IMR-90 (cell line): ENCODE data around the gene HAUS5. TPM values are rescaled to one million over a fixed set of nuclear protein-coding genes. Genes with fewer than 3 reads are reported as not detected.

Source experiments
- ATAC-seq: fragments of 200-7000 bp; cut with Tn5 transposase; 2 replicates; pipeline ENCODE4 v1.9.1; 2020; ENCODE audit warnings: low read depth, mild to moderate bottlenecking, moderate library complexity
- BruUV-seq: library from RNA; stranded (reverse); fragments of 400-500 nt; replicated peaks from 2 replicates; lab custom pipeline; 2021; lab: Mats Ljungman, UMichigan
- CTCF ChIA-PET: fragments of 300-600 bp; formaldehyde crosslinking; extraction: SDS; loops from one replicate; lab custom pipeline; 2021; ENCODE audit warnings: antibody characterized with exemption; lab: Yijun Ruan, JAX
- POLR2A ChIA-PET: fragments of 300-600 bp; sonication (Branson Sonifier 250); formaldehyde crosslinking; loops from one replicate; lab custom pipeline; 2022; ENCODE audit warnings: antibody characterized with exemption; ENCODE audit not compliant: unreplicated experiment; lab: Charles Lee
- DNase-seq: peaks from one replicate; pipeline ENCODE4 v3.0.0; 2013
- H2AFZ ChIP-seq: replicated peaks from 2 replicates; pipeline ENCODE3; 2013; ENCODE audit warnings: low read length, mild to moderate bottlenecking; ENCODE audit not compliant: poor library complexity
- H2AK5ac ChIP-seq: 2 replicates; pipeline ENCODE4 v1.6.1; 2013; ENCODE audit warnings: low read depth, low read length, inconsistent platforms
- H2AK9ac ChIP-seq: replicated peaks from 2 replicates; pipeline ENCODE3; 2013; ENCODE audit warnings: mild to moderate bottlenecking, low read depth, low read length, moderate library complexity; ENCODE audit not compliant: poor library complexity
- H2BK120ac ChIP-seq: 2 replicates; pipeline ENCODE4 v1.6.1; 2013; ENCODE audit warnings: low read depth, low read length, inconsistent platforms
- H2BK15ac ChIP-seq: 3 replicates; pipeline ENCODE4 v1.6.1; 2013; ENCODE audit warnings: low read depth, low read length, inconsistent platforms
- H2BK20ac ChIP-seq: 2 replicates; pipeline ENCODE4 v1.6.1; 2013; ENCODE audit warnings: low read depth, mild to moderate bottlenecking, inconsistent platforms, low read length, moderate library complexity
- H2BK5ac ChIP-seq: 2 replicates; pipeline ENCODE4 v1.6.1; 2013; ENCODE audit warnings: mild to moderate bottlenecking, low read depth, low read length, inconsistent platforms; ENCODE audit not compliant: poor library complexity, severe bottlenecking
- H3K14ac ChIP-seq: replicated peaks from 2 replicates; pipeline ENCODE4 v1.6.1; 2013; ENCODE audit warnings: low read depth, low read length, inconsistent platforms
- H3K18ac ChIP-seq: 2 replicates; pipeline ENCODE4 v1.6.1; 2013; ENCODE audit warnings: low read depth, low read length, control low read depth
- H3K23ac ChIP-seq: 2 replicates; pipeline ENCODE4 v1.6.1; 2013; ENCODE audit warnings: low read depth, low read length, inconsistent platforms
- H3K27ac ChIP-seq: 2 replicates; pipeline ENCODE4 v1.5.1; 2013; ENCODE audit warnings: mild to moderate bottlenecking, control low read depth, low read length; ENCODE audit not compliant: insufficient read depth
- H3K27me3 ChIP-seq: 2 replicates; pipeline ENCODE4 v1.6.1; 2013; ENCODE audit warnings: low read length; ENCODE audit not compliant: control insufficient read depth, insufficient read depth
- H3K36me3 ChIP-seq: 2 replicates; pipeline ENCODE4 v1.6.1; 2013; ENCODE audit warnings: low read length, mixed read lengths; ENCODE audit not compliant: control insufficient read depth, insufficient read depth
- H3K4ac ChIP-seq: 2 replicates; pipeline ENCODE4 v1.6.1; 2013; ENCODE audit warnings: low read depth, low read length, inconsistent platforms
- H3K4me1 ChIP-seq: 2 replicates; pipeline ENCODE4 v1.6.1; 2013; ENCODE audit warnings: low read length, mixed read lengths; ENCODE audit not compliant: control insufficient read depth, insufficient read depth
- H3K4me2 ChIP-seq: 2 replicates; pipeline ENCODE4 v1.6.1; 2013; ENCODE audit warnings: low read depth, mild to moderate bottlenecking, control low read depth, low read length, moderate library complexity
- H3K4me3 ChIP-seq: 2 replicates; pipeline ENCODE4 v1.5.1; 2013; ENCODE audit warnings: low read depth, mild to moderate bottlenecking, control low read depth, low read length, moderate library complexity; ENCODE audit not compliant: insufficient read depth
- H3K56ac ChIP-seq: 2 replicates; pipeline ENCODE4 v1.6.1; 2013; ENCODE audit warnings: low read length, inconsistent platforms; ENCODE audit not compliant: insufficient read depth; ENCODE audit errors: extremely low read depth
- H3K79me1 ChIP-seq, 2 experiments: 2 replicates each; pipeline ENCODE4 v1.6.1; 2013; ENCODE audit warnings: low read length in 2 of 2, inconsistent platforms in 1 of 2, low read depth in 1 of 2
- H3K9ac ChIP-seq: 2 replicates; pipeline ENCODE4 v1.6.1; 2013; ENCODE audit warnings: low read depth, low read length, control low read depth
- H3K9me1 ChIP-seq: 2 replicates; pipeline ENCODE4 v1.6.1; 2013; ENCODE audit warnings: low read length, inconsistent platforms; ENCODE audit not compliant: insufficient read depth
- H3K9me3 ChIP-seq: 2 replicates; pipeline ENCODE4 v1.6.1; 2013; ENCODE audit warnings: low read length; ENCODE audit not compliant: control insufficient read depth, insufficient read depth
- H4K20me1 ChIP-seq: 2 replicates; pipeline ENCODE4 v1.6.1; 2013; ENCODE audit warnings: low read length, inconsistent platforms; ENCODE audit not compliant: insufficient read depth
- H4K5ac ChIP-seq: 2 replicates; pipeline ENCODE4 v1.6.1; 2013; ENCODE audit warnings: mild to moderate bottlenecking, low read depth, low read length, control low read depth
- H4K8ac ChIP-seq, 2 experiments: 2 replicates each; pipeline ENCODE4 v1.6.1; 2013; ENCODE audit warnings: low read depth in 2 of 2, low read length in 2 of 2, control low read depth in 1 of 2, inconsistent platforms in 1 of 2
- H4K91ac ChIP-seq: 2 replicates; pipeline ENCODE4 v1.6.1; 2013; ENCODE audit warnings: low read depth, low read length, inconsistent platforms; ENCODE audit not compliant: insufficient read depth
- BHLHE40 ChIP-seq: fragments of 150-350 bp; IDR thresholded peaks from 2 replicates; pipeline ENCODE4 v1.6.1; 2016; ENCODE audit warnings: mild to moderate bottlenecking, low read depth, low read length
- WGBS, 2 experiments: methylation state at CpG; one replicate each; pipeline versions ENCODE4 v1.1.5 to v1.1.7; 2013; ENCODE audit warnings: missing lambda C conversion rate in 2 of 2; ENCODE audit not compliant: insufficient read length in 1 of 2; ENCODE audit errors: extremely low coverage in 2 of 2; 5-methylcytosine and 5-hydroxymethylcytosine counted together
- dilution Hi-C: fragments of 300-500 bp; cut with HindIII; formaldehyde crosslinking; loops from one replicate; pipeline ENCODE4 v1.14.3; 2018; ENCODE audit warnings: low sequenced_read_pairs; ENCODE audit not compliant: unreplicated experiment
- in situ Hi-C: fragments of 300-500 bp; cut with MboI; formaldehyde crosslinking; loops from 3 replicates; pipeline ENCODE4 v1.14.3; 2019; ENCODE audit warnings: low sequenced_read_pairs, inconsistent platforms, mixed read lengths
- intact Hi-C: fragments of 100-400 bp; cut with micrococcal nuclease; formaldehyde crosslinking; loops from 2 replicates; pipeline ENCODE4 v1.10.0; 2022
- polyA plus RNA-seq, 3 experiments: library from polyadenylated mRNA; depleted of rRNA; stranded (reverse); fragments of >200 nt; gene quantifications; 2 replicates each; pipeline ENCODE4 v1.2.3, GENCODE V29; 2012; ENCODE audit warnings: low replicate concordance in 1 of 3
- total RNA-seq: library from RNA; depleted of rRNA; stranded (reverse); fragments of >200 nt; gene quantifications from 2 replicates; pipeline ENCODE4 v1.2.3, GENCODE V29; 2012

HAUS5 gene
- total and polyA plus RNA-seq, 2 of the 4 experiments (the other 2 are of a cell fraction) = 3.4 to 6.2 TPM

DNA sequence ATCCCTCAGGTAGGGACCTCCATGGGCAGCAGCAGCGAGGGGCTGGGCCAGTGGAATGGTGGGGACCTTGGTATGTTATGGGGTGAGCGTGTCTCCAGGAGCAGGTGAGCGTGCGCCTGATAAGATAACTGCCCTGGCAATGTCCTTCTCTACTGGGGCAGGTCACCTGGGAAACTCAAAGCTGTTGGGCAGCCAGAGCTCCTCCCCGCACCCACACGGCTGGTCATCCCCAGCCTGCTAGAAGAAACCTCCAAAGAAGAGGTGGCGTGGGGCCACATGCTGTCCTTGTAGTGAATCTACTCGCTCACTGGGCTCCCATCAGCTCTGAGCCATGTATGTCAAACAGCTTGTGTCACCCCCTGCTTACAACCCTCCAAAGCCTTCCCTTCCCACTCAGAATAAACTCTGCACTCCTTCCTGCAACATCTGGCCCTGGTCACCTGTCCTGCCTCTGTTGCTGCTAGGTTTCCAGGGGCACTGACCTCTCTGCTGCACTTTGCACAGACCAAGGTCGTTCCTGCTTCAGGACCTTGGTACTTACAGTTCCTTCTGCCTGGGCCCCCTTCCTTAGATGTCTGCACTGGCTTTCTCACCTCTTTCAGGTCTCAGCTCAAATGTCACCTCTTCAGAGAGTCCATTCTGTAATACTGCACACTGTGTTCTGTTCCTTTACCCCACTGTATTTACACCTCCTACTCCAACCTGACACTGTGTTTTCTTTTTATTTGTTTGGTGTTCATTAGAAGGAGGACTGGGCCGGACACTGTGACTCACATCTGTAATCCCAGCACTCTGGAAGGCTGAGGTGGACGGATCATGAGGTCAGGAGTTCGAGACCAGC is 47.3 kb upstream of the HAUS5 start:
- no peaks in the 10 kb centered on the region for H3K9me3 ChIP-seq
- BruUV-seq = no TSS peak
- H3K9ac ChIP-seq = no peak overlapping the region
- no peaks in the 10 kb centered on the region for H4K20me1 ChIP-seq
- in situ Hi-C loops = no loop called here
- no peak overlapping the region for H2AK5ac ChIP-seq
- CTCF ChIA-PET = no interaction called here
- no peak overlapping the region for H4K91ac ChIP-seq
- no peak overlapping the region for H4K8ac ChIP-seq
- H3K4me2 ChIP-seq = no peak overlapping the region
- no peak overlapping the region for H3K4ac ChIP-seq
- H3K9me1 ChIP-seq = no peaks in the 10 kb centered on the region
- intact Hi-C loops = no loop called here
- H3K4me3 ChIP-seq = no peak overlapping the region
- no peak for TF ChIP-seq BHLHE40
- no peak overlapping the region for H3K23ac ChIP-seq
- no peaks in the 10 kb centered on the region for H3K4me1 ChIP-seq
- no peak overlapping the region for H2BK20ac ChIP-seq
- H3K27me3 ChIP-seq = peaks cover 21% of the 10 kb centered on the region
- no peaks in the 10 kb centered on the region for H3K36me3 ChIP-seq
- no peak for ATAC-seq
- H3K56ac ChIP-seq = no peak overlapping the region
- no peak overlapping the region for H3K18ac ChIP-seq
- DNase-seq = no peak
- H3K79me1 ChIP-seq = no peaks in the 10 kb centered on the region
- 50% methylated on average over 4 of the region's 12 CpGs; no CpG with 5 or more reads in 1 of the 2 experiments for WGBS, 2 experiments
- no peak overlapping the region for H2AK9ac ChIP-seq
- H2BK15ac ChIP-seq = no peak overlapping the region
- dilution Hi-C loops = no loop called here
- H2AFZ ChIP-seq = no peak overlapping the region
- no peak overlapping the region for H4K5ac ChIP-seq
- POLR2A ChIA-PET = no interaction called here
- no peak overlapping the region for H2BK120ac ChIP-seq
- H2BK5ac ChIP-seq = no peak overlapping the region
- no peak overlapping the region for H3K27ac ChIP-seq
- no peak overlapping the region for H3K14ac ChIP-seq
